ENCODE results near the gene AKNAD1.
A peak's percentile ranks its signal among the peaks of the same experiment; 100 is the strongest.

Gene AKNAD1

DNA sequence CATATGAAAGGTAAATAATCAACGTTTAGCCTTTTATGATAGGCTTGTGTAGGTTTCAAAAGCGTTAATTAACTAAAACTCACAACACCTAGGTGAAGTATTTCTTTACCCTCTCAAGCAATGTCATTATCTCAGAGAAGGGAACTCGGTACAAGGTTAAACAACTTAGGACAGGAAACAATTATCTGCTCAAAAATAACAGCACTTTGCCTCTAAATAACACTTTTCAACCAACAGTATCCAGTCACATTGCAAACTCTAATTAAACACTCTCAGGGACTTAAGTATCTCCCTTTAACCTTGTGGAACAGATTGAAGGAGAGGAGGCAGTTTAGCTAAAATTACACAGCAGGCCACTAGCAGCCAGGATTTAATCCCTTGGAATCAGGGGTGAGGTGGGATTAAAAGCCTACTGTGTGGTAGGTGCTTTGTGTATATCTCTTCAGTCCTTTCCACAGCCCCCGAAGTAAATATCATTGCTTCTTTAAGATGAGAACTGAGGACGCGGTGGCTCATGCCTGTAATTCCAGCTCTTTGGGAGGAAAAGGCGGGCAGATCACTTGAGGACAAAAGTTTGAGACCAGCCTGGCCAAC, 5.2 kb upstream of the AKNAD1 start:
- no peaks in the 10 kb centered on the region for H3K27me3 ChIP-seq (replicated peaks; ENCODE audit: control insufficient read depth, insufficient read depth, low read length)
- DNase-seq (ENCODE audit: low read depth), result no peak

DNA sequence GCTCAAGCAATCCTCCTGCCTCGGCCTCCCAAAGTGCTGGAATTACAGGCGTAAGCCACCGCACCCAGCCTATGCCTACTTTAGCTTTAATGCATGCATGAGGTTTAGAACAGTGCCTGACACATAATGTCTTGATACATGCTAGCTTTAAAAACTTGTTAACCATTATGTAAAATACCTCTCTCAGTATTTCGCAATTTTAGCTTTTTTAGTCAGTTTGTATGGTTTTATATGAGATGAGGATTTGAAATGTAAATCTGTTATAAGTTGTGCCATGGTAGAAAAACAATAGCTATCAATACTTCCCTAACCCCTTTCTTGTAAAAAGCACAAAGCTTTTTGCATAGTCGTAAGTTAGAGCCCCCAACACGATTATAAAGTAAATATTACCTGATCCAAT, 4.7 kb upstream of the AKNAD1 start:
- no peaks in the 10 kb centered on the region for H3K27me3 ChIP-seq (replicated peaks; ENCODE audit: control insufficient read depth, insufficient read depth, low read length)
- H3K4me3 ChIP-seq (ENCODE audit: low read length), result no peak overlapping the region

More for the DNA sequence above, 5.2 kb upstream of the AKNAD1 start:
- H3K4me1 ChIP-seq (ENCODE audit: control insufficient read depth, insufficient read depth, low read length), result no peaks in the 10 kb centered on the region
- no peaks in the 10 kb centered on the region for H3K36me3 ChIP-seq (ENCODE audit: control insufficient read depth, insufficient read depth, low read length, severe bottlenecking)
- H3K4me3 ChIP-seq (ENCODE audit: low read length), result no peak overlapping the region
- H3K9ac ChIP-seq (ENCODE audit: low read length), result no peak overlapping the region
- no peaks in the 10 kb centered on the region for H3K9me3 ChIP-seq (ENCODE audit: control insufficient read depth, low read length)

DNA sequence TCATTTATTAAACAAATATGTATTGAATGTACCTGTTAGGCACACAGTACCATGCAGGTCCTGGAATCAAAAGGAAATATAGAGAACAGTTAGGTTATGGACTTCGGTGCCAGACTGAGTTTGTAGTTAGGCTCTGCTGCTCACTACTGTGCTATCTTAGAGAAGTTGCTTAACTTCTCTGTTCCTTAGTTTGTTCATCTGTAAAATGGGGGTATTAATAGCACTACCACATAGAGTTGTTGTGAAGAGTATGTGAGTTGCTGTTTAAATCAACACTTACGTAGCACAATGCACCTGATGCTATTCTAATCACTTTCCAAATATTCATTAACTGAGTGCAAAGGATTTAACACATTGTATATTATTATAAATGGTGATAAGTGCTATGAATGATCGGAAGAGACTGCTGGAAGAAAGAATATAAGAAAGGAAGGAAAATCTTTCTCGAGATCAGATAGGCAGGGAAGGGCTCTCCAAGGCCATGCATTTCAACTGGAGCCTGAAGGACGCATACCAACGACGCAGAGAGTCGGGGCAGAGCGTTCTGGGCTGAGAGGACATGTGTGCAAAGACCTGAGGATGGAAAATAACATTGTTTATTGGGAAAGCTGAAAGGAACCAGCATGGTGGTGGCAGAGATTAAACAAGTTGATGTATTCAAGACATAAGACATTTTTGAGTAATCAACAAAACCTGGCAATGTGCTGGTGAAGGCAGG, 3.5 kb upstream of the AKNAD1 start:
- Histone ChIP-seq H3K4me3 (ENCODE audit: low read length) (no peak overlapping the region), H3K9me3 (ENCODE audit: control insufficient read depth, low read length) (no peaks in the 10 kb centered on the region), H3K4me1 (ENCODE audit: control insufficient read depth, insufficient read depth, low read length) (no peaks in the 10 kb centered on the region), H3K36me3 (ENCODE audit: control insufficient read depth, insufficient read depth, low read length, severe bottlenecking) (no peaks in the 10 kb centered on the region), H3K27me3 (replicated peaks; ENCODE audit: control insufficient read depth, insufficient read depth, low read length) (no peaks in the 10 kb centered on the region), H3K9ac (ENCODE audit: low read length) (no peak overlapping the region)
- no peak for DNase-seq (ENCODE audit: low read depth)

More for the DNA sequence above, 4.7 kb upstream of the AKNAD1 start:
- Histone ChIP-seq H3K9ac (ENCODE audit: low read length) (no peak overlapping the region), H3K9me3 (ENCODE audit: control insufficient read depth, low read length) (no peaks in the 10 kb centered on the region), H3K4me1 (ENCODE audit: control insufficient read depth, insufficient read depth, low read length) (no peaks in the 10 kb centered on the region), H3K36me3 (ENCODE audit: control insufficient read depth, insufficient read depth, low read length, severe bottlenecking) (no peaks in the 10 kb centered on the region)
- no peak for DNase-seq (ENCODE audit: low read depth)

DNA sequence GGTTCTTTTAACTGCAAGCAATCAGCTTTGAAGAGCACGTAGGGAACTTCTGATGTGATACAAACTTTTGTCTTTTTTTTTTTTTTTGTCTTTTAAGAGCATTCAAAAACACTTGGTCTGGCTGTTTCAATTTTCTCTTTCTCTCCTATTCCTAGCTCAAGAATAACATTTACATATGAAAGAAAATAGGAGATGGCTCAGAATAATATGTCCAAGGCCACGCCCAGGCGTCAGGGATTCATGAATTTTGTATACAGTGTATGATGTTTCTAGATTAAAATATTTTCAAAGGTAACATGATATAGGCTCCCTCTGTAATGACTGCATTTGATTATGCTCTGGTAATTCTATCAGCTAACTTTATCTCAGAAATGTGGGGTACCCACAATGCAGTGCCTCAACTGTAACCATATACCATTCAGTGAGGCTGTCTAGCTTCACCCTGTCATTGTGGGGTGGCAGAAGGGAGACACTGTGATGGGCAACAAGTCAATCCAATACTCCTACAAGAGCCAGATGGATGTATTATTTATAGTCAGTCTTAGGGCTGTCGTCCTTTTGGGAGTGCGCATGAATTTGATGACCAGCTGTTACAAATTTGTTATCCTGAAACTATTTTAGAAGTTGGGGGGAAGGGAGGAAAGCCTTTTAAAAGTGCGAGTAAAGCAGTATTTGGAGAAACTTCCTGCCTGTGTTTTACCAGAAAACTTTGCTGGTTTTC, 1.5 kb upstream of the AKNAD1 start:
- DNase-seq (ENCODE audit: low read depth), result no peak
- Histone ChIP-seq H3K4me1 (ENCODE audit: control insufficient read depth, insufficient read depth, low read length) (no peaks in the 10 kb centered on the region), H3K36me3 (ENCODE audit: control insufficient read depth, insufficient read depth, low read length, severe bottlenecking) (no peaks in the 10 kb centered on the region), H3K9me3 (ENCODE audit: control insufficient read depth, low read length) (no peaks in the 10 kb centered on the region), H3K27me3 (replicated peaks; ENCODE audit: control insufficient read depth, insufficient read depth, low read length) (no peaks in the 10 kb centered on the region), H3K9ac (ENCODE audit: low read length) (no peak overlapping the region), H3K4me3 (ENCODE audit: low read length) (no peak overlapping the region)

DNA sequence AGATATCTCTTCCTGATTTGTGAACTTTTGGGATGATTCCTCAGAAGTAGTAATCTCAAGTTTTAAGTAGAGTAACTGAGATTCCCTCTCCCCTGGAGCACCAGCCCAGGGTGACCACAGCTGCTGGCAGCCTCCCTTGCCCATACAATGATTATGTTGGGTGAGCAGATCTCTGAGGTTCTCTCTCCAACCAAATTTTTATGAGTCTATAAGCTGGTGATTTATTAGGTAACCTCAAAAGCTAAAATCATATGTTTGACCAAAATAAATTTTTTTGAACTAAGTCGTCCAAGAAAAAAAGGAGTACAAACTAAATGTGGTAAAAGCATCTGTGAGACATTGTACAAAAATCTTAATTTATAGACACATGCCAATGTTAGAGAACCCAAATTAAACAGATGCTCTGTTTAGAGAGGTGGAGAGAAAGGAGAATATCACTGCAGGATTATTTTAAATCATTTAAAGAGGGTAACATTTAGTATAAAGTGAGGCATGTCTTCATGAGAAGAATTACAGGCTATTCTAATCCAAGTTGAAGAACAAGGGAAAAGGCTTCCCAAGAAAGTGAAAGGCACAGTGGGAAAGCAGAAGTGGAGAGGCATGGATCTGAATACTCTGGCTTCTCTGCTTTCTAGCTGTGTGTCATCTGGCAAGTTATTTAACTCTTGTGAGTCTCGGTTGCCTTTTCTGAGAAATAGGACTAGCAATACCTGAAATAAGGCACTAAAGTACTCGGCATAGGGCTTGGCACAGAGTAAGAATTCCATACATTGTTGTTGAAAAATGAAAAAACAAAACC, 2.5 kb downstream of the AKNAD1 start:
- H3K4me1 ChIP-seq (ENCODE audit: control insufficient read depth, insufficient read depth, low read length), result peaks cover 16% of the 10 kb centered on the region
- H3K4me3 ChIP-seq (ENCODE audit: low read length), result no peak overlapping the region
- no peaks in the 10 kb centered on the region for H3K36me3 ChIP-seq (ENCODE audit: control insufficient read depth, insufficient read depth, low read length, severe bottlenecking)
- no peaks in the 10 kb centered on the region for H3K27me3 ChIP-seq (replicated peaks; ENCODE audit: control insufficient read depth, insufficient read depth, low read length)
- H3K9me3 ChIP-seq (ENCODE audit: control insufficient read depth, low read length), result no peaks in the 10 kb centered on the region
- H3K9ac ChIP-seq (ENCODE audit: low read length), result no peak overlapping the region
- DNase-seq (ENCODE audit: low read depth), result peak; percentile 27

DNA sequence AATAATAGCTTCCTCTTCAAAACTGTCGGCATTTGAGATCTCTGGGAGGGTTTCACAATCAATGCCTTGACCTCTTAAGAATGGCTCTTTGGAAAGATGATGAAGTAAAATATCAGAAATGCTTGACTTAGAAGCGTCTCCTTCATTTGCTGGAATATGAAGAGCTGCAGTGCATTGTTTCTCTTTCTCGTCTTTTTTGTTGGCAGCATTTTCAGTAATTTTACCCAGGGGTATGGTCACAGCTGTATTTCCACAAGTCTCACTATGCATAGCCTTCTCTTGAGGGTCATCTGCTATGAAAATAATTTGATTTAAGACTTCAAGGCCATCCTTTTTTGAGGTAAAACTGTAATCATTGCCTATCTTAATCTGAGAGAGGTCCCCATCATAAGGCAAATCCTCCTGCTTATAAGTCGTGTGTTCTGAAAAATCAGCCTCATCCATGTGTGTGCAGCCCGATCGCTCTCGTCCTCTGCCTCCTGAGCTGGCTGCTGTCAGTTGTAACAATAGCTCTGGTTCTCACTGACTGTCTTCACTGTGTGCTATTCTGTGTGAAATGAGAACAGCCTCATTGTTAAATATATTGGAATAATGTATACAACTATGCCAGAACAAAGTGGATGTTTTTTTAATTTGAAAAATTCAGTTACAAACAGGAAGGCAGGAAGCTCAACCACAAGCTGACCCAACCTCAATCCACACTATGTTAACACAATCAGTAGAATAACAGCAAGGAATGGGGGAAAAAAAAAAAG, 4.5 kb downstream of the AKNAD1 start:
- peak overlapping the region; percentile 32 for H3K9ac ChIP-seq (ENCODE audit: low read length)
- no peaks in the 10 kb centered on the region for H3K27me3 ChIP-seq (replicated peaks; ENCODE audit: control insufficient read depth, insufficient read depth, low read length)
- H3K9me3 ChIP-seq (ENCODE audit: control insufficient read depth, low read length), result no peaks in the 10 kb centered on the region
- peaks cover 20% of the 10 kb centered on the region for H3K4me1 ChIP-seq (ENCODE audit: control insufficient read depth, insufficient read depth, low read length)
- peak; percentile 43 for DNase-seq (ENCODE audit: low read depth)
- H3K4me3 ChIP-seq (ENCODE audit: low read length), result peak overlapping the region; percentile 55
- no peaks in the 10 kb centered on the region for H3K36me3 ChIP-seq (ENCODE audit: control insufficient read depth, insufficient read depth, low read length, severe bottlenecking)

DNA sequence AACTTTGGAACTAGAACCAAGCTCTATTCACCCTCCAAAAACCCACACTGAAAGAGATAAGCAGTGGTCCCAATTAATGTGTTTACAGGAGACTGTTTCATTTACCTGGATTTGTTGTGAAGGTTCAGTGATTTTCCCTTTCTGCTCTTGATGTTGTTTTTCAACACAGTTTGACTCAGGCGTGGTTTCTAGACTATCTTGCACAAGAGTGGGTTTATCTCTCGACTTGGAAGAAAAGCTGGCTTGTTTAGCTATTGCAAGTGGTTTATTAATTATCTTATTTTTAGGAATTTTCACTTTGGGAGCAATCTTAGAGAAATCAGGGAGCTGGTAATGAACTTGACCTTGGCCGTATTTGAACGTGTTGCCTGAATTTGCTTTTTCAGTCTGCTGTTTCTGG, 5.3 kb downstream of the AKNAD1 start:
- Histone ChIP-seq H3K4me1 (ENCODE audit: control insufficient read depth, insufficient read depth, low read length) (peaks cover 20% of the 10 kb centered on the region), H3K27me3 (replicated peaks; ENCODE audit: control insufficient read depth, insufficient read depth, low read length) (no peaks in the 10 kb centered on the region), H3K9ac (ENCODE audit: low read length) (no peak overlapping the region), H3K4me3 (ENCODE audit: low read length) (peak overlapping the region; percentile 55), H3K9me3 (ENCODE audit: control insufficient read depth, low read length) (no peaks in the 10 kb centered on the region), H3K36me3 (ENCODE audit: control insufficient read depth, insufficient read depth, low read length, severe bottlenecking) (no peaks in the 10 kb centered on the region)
- DNase-seq (ENCODE audit: low read depth), result no peak

DNA sequence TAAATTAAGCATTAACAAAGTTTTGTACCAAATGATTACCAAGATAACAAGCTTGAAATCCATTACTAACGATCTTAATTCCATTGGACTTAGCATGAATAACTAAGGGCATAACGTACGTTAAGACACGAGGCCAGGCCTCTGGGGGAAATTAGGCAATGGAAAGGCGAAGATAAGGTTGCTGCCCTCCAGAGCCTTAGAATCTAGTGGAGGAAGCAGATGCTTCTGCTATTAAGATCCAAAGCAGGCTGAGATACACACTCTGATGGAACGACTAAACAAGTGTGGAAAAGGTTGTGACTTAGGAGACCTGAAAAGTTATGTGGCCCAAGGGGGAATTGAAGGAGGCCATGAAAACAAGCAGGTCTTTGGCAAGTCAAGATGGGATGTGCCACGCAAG, 6.0 kb downstream of the AKNAD1 start:
- peaks cover 20% of the 10 kb centered on the region for H3K4me1 ChIP-seq (ENCODE audit: control insufficient read depth, insufficient read depth, low read length)
- no peak overlapping the region for H3K9ac ChIP-seq (ENCODE audit: low read length)
- H3K4me3 ChIP-seq (ENCODE audit: low read length), result no peak overlapping the region
- no peaks in the 10 kb centered on the region for H3K9me3 ChIP-seq (ENCODE audit: control insufficient read depth, low read length)
- no peaks in the 10 kb centered on the region for H3K27me3 ChIP-seq (replicated peaks; ENCODE audit: control insufficient read depth, insufficient read depth, low read length)
- no peak for DNase-seq (ENCODE audit: low read depth)
- H3K36me3 ChIP-seq (ENCODE audit: control insufficient read depth, insufficient read depth, low read length, severe bottlenecking), result no peaks in the 10 kb centered on the region

DNA sequence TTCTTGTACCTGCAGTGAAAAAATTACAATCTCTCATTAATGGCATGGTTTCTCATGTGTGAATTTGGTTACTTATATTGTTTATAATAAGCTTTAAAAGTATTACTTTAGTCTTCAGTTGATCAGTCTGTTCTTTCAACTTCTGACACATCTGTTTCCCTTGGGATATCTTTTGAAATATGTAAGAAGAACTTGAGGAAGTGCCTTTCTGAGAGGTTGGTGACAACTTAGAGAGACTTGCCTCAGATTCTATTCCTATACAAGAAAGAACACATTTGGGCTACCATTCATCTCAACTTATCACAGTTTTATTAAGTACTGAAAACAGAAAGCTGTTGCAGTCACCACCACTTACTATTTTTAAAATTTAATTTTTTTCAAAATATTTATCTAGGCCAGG, 8.1 kb downstream of the AKNAD1 start:
- peaks cover 20% of the 10 kb centered on the region for H3K4me1 ChIP-seq (ENCODE audit: control insufficient read depth, insufficient read depth, low read length)
- H3K9ac ChIP-seq (ENCODE audit: low read length), result no peak overlapping the region
- no peak for DNase-seq (ENCODE audit: low read depth)
- no peaks in the 10 kb centered on the region for H3K9me3 ChIP-seq (ENCODE audit: control insufficient read depth, low read length)
- H3K27me3 ChIP-seq (replicated peaks; ENCODE audit: control insufficient read depth, insufficient read depth, low read length), result no peaks in the 10 kb centered on the region
- H3K36me3 ChIP-seq (ENCODE audit: control insufficient read depth, insufficient read depth, low read length, severe bottlenecking), result no peaks in the 10 kb centered on the region
- no peak overlapping the region for H3K4me3 ChIP-seq (ENCODE audit: low read length)

DNA sequence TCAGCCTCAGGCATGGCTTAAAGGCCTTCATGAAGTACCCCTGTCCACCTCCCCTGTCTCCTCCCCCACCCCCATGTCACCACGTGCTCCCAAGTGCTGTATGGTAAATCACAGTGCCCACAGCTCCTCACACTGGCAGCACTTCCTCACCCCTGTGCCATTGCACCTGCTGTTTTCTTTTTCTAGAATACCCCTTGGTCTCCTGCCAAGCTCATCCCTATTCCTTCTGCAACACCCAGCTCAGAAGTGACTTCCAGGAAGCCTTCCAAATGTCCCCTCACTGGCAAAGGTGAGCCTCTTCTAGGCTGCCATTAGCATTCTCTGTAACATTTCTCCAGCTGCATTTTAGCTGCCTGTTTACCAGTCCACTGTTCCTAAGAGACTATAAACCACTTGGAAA, 9.4 kb downstream of the AKNAD1 start:
- no peaks in the 10 kb centered on the region for H3K27me3 ChIP-seq (replicated peaks; ENCODE audit: control insufficient read depth, insufficient read depth, low read length)
- no peaks in the 10 kb centered on the region for H3K36me3 ChIP-seq (ENCODE audit: control insufficient read depth, insufficient read depth, low read length, severe bottlenecking)
- no peak overlapping the region for H3K9ac ChIP-seq (ENCODE audit: low read length)
- H3K9me3 ChIP-seq (ENCODE audit: control insufficient read depth, low read length), result no peaks in the 10 kb centered on the region
- no peak for DNase-seq (ENCODE audit: low read depth)
- no peak overlapping the region for H3K4me3 ChIP-seq (ENCODE audit: low read length)
- peaks cover 17% of the 10 kb centered on the region for H3K4me1 ChIP-seq (ENCODE audit: control insufficient read depth, insufficient read depth, low read length)

All from adipocyte (in vitro differentiated cells).